ENCODE measurements around the gene NVL. TPM values are rescaled to one million over a fixed set of nuclear protein-coding genes. Genes with fewer than 3 reads are reported as not detected.

Gene NVL
- total and polyA plus RNA-seq, 5 experiments from 2014 or later: 13.6 to 48.7 (median 16.9) TPM

DNA sequence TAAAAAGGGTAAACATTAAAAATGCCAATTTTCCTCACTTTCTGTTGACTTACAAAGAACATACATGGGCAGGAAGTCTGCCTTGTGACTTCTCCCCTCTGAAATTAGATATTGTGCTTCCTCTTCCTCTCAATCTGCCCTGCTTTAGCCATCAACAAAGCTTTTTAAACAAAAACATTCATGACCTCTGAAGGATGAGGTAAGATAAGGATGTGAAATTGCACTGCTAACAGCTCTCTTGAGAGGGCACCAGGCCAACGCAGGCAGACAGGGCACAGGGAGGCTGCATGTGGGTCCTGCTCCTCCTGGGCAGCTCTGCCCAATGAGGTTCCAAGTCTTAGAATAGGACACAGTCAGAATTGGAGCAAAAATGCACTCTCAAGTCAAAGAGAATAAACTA is 84.8 kb downstream of the NVL start:
- H3K36me3 Mint-ChIP-seq: peaks cover 0 to 37% (median 15%) of the 10 kb centered on the region in 3 donors
- H3K4me3 Mint-ChIP-seq: peak overlapping the region; percentile 23 to 76 (median 61)
- no peaks in the 10 kb centered on the region for H3K27me3 Mint-ChIP-seq
- DNase-seq: peak in 7 of 10 donors; percentile 4 to 52 (median 22)
- peaks cover 6 to 31% (median 17%) of the 10 kb centered on the region in 4 donors for H3K4me1 Mint-ChIP-seq
- ATAC-seq: peak; percentile 91 to 92
- H3K27ac Mint-ChIP-seq: peak overlapping the region; percentile 46 to 98 (median 91)
- POLR2A ChIA-PET: interaction anchor here (0.7 to 3.3 kb wide), 5 partner anchors 8 to 85 kb away, joined by 3 to 19 read pairs (median 5); partner anchors contain the start of genes DEGS1 and NVL
- H3K9me3 Mint-ChIP-seq: no peaks in the 10 kb centered on the region

DNA sequence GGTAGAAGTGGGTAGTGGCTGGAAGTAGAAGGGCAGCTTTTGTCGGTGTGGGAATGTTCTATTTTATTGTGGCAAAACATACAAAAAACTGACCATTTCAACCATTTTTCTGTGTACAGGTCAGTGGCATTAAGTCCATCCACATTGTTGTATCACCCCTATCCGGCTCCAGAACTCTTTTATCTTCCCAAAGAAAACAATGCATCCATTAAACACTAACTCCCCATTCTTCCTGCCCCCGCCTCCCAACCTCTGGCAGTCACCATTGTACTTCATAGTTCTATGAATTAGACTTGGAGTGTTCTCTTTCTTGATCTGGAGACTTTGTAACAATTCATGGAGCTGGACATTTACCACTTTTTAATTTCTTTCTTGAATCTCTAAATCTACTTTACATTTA is 91.2 kb downstream of the NVL start:
- H3K27me3 Mint-ChIP-seq: no peaks in the 10 kb centered on the region
- H3K27ac Mint-ChIP-seq: peak overlapping the region in 6 of 10 donors; percentile 7 to 85 (median 34)

DNA sequence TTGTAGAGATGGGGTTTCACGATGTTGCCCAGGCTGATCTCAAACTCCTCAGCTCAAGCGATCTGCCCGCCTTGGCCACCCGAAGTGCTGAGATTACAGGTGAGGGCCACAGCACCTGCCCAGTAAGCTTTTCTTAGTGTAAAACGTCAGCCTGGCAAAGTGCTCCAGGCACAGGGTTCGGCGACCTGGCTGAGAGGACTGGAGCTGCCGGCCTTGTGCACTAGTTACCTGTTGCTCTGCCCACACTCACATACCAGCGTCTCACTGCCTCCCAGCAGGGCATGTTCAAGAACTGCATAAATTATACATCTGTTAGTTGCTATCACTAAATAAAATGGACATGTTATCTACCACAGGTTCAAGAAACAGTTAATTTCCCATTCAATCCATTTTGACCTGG is 91.8 kb downstream of the NVL start:
- POLR2A ChIA-PET: interaction anchor here (0.7 kb wide), 1 partner anchor 106 kb away, joined by 3 read pairs; no protein-coding TSS in a partner anchor
- H3K9me3 Mint-ChIP-seq: no peaks in the 10 kb centered on the region
- H3K36me3 Mint-ChIP-seq: peaks cover 0 to 64% (median 2%) of the 10 kb centered on the region in 3 donors
- H3K4me3 Mint-ChIP-seq: no peak overlapping the region
- peak overlapping the region in 4 of 10 donors; percentile 7 to 81 (median 34) for H3K27ac Mint-ChIP-seq
- no peaks in the 10 kb centered on the region for H3K27me3 Mint-ChIP-seq
- H3K4me1 Mint-ChIP-seq: peaks cover 0 to 16% (median 0%) of the 10 kb centered on the region in 4 donors
- DNase-seq: no peak
- no peak for ATAC-seq

More for the DNA sequence above, 91.2 kb downstream of the NVL start:
- Mint-ChIP-seq H3K4me1 (peaks cover 0 to 17% (median 0%) of the 10 kb centered on the region in 4 donors), H3K36me3 (peaks cover 0 to 59% (median 2%) of the 10 kb centered on the region in 3 donors), H3K4me3 (no peak overlapping the region), H3K9me3 (no peaks in the 10 kb centered on the region)
- ATAC-seq: no peak
- no peak for DNase-seq
- POLR2A ChIA-PET: no interaction called here

DNA sequence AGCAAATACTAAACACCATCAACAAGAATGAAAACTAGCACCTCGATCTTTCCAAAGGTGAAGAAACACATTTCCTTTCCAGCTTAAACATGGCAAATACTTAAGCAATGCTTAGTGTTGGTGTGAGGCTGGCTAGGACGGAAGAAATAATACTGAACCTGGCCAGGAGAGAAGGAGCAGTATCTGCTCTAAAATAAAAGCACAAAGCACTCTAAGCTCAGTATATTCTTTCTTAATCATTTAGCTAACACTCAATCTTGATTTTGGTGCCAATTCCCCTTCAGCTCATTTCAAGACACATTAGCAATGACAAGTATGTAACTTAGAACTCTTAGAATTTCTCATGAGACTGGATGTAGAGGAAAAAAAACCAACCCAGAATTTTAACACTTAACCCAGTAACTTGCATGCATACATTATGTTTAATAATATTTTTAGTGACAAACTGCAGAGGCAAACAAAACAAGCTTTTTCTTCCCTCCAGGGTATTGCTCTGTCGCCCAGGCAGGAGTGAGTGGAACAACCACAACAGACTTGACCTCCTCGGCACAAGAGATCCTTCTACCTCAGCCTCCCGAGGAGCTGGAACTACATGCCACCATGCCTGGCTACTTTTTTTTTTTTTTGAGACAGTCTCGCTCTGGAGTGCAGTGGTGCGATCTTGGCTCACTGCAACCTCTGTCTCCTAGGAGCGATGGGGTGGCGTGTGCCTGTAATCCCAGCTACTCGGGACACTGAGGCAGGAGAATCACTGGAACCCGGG is 92.7 kb downstream of the NVL start:
- POLR2A ChIA-PET: interaction anchor here (0.7 to 0.9 kb wide), 2 partner anchors 11 to 54 kb away, joined by 3 read pairs; partner anchors contain the start of gene DEGS1
- DNase-seq (no peak), ATAC-seq (no peak)
- H3K4me3 Mint-ChIP-seq: no peak overlapping the region
- H3K36me3 Mint-ChIP-seq: peaks cover 0 to 73% (median 2%) of the 10 kb centered on the region in 3 donors
- peak overlapping the region in 4 of 10 donors; percentile 7 to 43 (median 40) for H3K27ac Mint-ChIP-seq
- peaks cover 0 to 16% (median 0%) of the 10 kb centered on the region in 4 donors for H3K4me1 Mint-ChIP-seq
- no peaks in the 10 kb centered on the region for H3K9me3 Mint-ChIP-seq
- H3K27me3 Mint-ChIP-seq: no peaks in the 10 kb centered on the region

DNA sequence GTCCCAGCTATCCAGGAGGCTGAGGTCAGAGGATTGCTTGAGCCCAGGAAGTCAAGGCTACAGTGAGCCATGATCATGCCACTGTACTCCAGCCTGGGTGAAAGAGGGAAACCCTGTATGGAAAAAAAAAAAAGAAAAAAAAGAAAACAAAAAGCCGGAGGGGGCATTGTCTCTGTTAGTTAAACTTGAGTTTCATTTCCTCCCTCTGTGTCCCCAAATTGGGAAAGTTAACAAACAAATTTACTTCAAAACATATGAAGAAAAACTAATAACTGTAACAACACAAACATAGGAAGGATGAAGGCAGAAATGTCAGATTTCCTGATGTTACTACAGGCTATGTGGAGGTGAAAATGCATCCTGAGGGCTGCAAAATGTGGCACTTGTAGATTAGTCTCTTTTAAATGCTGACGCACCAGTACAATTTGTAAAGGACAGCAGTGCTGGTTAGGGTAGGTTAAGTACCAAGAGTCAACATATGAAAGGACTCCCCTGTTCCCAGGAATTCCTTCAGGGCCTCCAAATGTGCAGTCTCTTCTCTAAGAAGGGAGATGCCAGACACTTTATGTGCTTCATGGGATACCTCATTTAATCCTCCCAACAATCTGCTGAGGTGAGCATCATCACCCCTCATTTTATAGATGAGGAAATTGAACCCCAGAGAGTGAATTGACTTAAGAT is 94.0 kb downstream of the NVL start:
- H3K9me3 Mint-ChIP-seq: no peaks in the 10 kb centered on the region
- H3K27ac Mint-ChIP-seq: peak overlapping the region in 4 of 10 donors; percentile 3 to 78 (median 56)
- H3K27me3 Mint-ChIP-seq: no peaks in the 10 kb centered on the region
- H3K4me1 Mint-ChIP-seq: peaks cover 0 to 15% (median 0%) of the 10 kb centered on the region in 4 donors
- POLR2A ChIA-PET: no interaction called here
- peaks cover 3 to 74% (median 6%) of the 10 kb centered on the region in 3 donors for H3K36me3 Mint-ChIP-seq
- no peak for DNase-seq
- ATAC-seq: no peak
- H3K4me3 Mint-ChIP-seq: no peak overlapping the region

DNA sequence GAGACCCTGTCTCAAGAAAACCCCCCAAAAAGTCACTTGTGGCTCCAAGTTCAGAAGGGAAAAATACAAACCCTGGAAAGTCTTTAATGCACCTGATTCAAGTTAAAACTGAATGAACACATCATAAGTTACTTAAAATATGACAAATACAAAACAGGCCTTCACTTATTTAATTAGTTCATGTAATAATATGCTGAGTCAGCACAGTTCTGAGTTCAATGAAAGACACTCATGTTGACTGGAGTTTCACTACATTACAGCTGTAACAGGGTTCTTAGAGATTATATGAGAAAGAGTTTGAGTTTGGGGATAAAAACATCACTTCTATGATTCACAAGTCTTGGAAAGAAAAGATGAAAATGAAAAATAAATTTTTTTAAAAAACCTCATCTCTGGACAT is 96.0 kb downstream of the NVL start:
- ATAC-seq: no peak
- POLR2A ChIA-PET: no interaction called here
- H3K4me3 Mint-ChIP-seq: no peak overlapping the region
- peaks cover 0 to 15% (median 0%) of the 10 kb centered on the region in 4 donors for H3K4me1 Mint-ChIP-seq
- peak overlapping the region in 3 of 10 donors; percentile 4 to 71 (median 20) for H3K27ac Mint-ChIP-seq
- H3K9me3 Mint-ChIP-seq: no peaks in the 10 kb centered on the region
- H3K27me3 Mint-ChIP-seq: no peaks in the 10 kb centered on the region
- no peak for DNase-seq
- H3K36me3 Mint-ChIP-seq: peaks cover 3 to 87% (median 15%) of the 10 kb centered on the region in 3 donors

DNA sequence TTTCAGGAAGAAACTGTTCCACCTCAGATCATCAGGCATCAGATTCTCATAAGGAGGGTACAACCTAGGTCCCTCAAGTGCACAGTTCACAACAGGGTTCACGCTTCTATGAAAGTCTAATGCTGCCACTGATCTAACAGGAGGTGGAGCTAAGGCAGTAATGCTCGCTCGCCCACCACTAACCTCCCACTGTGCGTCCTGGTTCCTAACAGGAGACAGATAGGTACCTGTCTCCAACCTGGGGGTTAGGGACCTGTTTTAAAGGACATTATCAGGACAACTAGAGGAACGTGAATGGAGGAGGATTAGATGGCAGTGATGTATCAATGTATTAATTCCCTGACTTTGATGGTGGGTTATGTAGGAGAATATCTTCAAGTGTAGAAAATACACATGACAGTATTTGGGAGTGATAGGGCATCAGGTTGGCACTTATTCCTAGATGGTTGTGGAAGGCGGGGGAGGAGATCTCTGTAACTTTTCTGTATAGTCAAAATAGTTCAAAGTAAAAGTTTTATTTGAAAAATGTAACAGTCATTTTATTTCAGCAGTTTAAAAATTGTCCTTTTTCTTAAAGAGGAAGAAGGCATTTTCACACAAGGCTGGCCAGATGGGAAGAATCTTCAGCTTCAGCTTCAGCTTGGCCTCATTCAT is 103.0 kb downstream of the NVL start:
- Mint-ChIP-seq H3K9me3 (no peaks in the 10 kb centered on the region), H3K27me3 (no peaks in the 10 kb centered on the region), H3K4me3 (no peak overlapping the region), H3K4me1 (peaks cover 0 to 2% (median 0%) of the 10 kb centered on the region in 4 donors), H3K27ac (peak overlapping the region in 2 of 10 donors; percentile 52 to 83), H3K36me3 (peaks cover 3 to 51% (median 16%) of the 10 kb centered on the region in 3 donors)
- no peak for DNase-seq
- no peak for ATAC-seq
- POLR2A ChIA-PET: no interaction called here

DNA sequence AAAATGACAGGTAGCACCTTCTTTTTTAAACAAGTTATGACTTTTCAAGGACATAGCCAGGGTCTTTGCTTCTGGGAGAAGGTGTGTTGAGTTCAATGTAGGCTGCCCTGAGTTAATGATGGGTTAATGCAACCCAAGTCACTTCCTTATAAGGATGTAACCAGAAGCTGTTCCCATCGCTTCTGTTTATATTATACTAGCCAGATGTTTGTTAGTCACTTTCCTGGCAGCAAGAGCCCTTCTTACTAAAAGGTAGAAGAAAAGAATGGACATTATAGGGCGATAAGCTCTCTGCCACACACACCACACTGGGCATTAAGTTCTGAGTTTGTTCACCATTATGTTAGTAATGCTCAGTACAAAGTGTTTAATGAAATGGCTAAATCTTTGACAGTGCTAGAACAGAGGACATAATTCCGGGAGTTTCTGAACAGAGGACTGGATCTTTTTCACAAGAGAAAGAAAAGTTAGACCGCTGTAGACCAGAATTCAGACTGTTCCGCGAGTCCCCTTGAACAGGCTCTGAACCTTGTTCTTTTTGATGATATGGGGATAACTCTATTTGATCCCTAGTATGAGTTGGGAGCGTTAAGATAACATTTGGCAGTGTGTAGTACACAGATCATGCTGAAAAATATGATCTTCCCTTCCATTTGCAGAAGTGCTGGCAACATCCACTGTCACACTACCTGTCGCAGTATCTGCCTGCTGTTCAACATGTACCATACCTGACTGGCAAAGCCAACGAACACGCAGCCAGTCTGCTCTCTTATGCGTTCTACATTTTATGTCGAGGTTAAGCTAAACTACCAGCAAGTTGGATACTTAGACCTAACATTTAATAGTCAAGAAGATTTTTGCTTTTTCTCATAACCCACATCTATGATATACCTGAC is 105.9 kb downstream of the NVL start:
- H3K4me3 Mint-ChIP-seq: no peak overlapping the region
- ATAC-seq (no peak), DNase-seq (no peak)
- no peak overlapping the region for H3K27ac Mint-ChIP-seq
- no peaks in the 10 kb centered on the region for H3K27me3 Mint-ChIP-seq
- POLR2A ChIA-PET: no interaction called here
- H3K4me1 Mint-ChIP-seq: peaks cover 0 to 2% (median 0%) of the 10 kb centered on the region in 4 donors
- no peaks in the 10 kb centered on the region for H3K9me3 Mint-ChIP-seq
- peaks cover 0 to 26% (median 3%) of the 10 kb centered on the region in 3 donors for H3K36me3 Mint-ChIP-seq

DNA sequence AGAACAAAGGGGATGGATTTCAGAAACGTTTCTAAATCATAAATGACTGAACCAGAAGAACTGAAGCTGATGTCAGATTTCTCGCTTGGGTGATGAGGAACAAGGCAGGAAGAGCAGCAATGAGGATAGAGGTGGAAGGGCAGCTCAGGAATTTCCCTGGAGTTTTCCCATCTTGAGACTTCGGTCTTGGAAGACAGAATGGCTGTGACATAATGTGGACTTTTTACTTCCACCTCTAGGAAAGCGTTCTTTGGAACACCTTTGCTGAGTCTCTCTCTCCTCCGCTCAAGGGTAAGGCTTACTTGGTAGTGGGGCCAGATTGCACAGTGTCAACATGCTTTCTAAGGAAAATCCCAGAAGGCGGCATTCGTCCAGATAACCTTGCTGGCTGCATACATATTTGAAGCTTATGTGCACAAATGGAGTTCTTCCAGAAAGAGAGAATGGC is 110.3 kb downstream of the NVL start:
- ATAC-seq (no peak), DNase-seq (no peak)
- H3K27ac Mint-ChIP-seq: peak overlapping the region in 1 of 10 donors; percentile 2
- H3K4me1 Mint-ChIP-seq: peaks cover 0 to 2% (median under 1%) of the 10 kb centered on the region in 4 donors
- H3K27me3 Mint-ChIP-seq: no peaks in the 10 kb centered on the region
- H3K9me3 Mint-ChIP-seq: no peaks in the 10 kb centered on the region
- H3K4me3 Mint-ChIP-seq: no peak overlapping the region
- H3K36me3 Mint-ChIP-seq: no peaks in the 10 kb centered on the region
- POLR2A ChIA-PET: no interaction called here

DNA sequence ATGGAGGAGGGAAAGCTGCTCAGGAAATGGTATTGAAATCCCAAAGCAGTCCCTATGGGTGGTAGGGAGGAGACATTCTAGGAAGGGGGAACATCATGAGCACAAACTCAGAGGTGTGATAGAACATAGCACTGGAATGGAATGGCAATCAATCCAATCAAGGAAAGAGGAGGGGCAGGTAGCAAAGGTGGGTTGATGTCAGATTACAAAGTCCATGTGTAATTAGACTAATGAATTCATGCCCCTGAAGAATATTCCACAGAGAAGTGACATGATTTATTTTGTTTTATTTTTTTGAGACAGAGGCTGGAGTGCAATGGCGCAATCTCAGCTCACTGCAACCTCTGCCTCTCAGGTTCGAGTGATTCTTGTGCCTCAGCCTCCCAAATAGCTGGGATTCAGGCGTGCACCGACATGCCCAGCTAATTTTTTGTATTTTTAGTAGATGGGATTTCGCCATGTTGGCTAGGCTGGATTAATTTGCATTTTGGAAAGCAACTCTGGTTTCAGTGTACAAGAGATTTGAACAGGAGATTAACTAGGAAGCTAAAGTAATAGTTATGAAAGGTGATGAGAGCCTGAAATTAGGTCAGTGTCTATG is 110.9 kb downstream of the NVL start:
- no peaks in the 10 kb centered on the region for H3K9me3 Mint-ChIP-seq
- ATAC-seq (no peak), DNase-seq (no peak)
- H3K27ac Mint-ChIP-seq: peak overlapping the region in 1 of 10 donors; percentile 2
- H3K4me3 Mint-ChIP-seq: no peak overlapping the region
- peaks cover 0 to 2% (median 0%) of the 10 kb centered on the region in 4 donors for H3K4me1 Mint-ChIP-seq
- H3K36me3 Mint-ChIP-seq: no peaks in the 10 kb centered on the region
- H3K27me3 Mint-ChIP-seq: no peaks in the 10 kb centered on the region
- POLR2A ChIA-PET: no interaction called here

All from naive thymus-derived CD8-positive, alpha-beta T cell (primary cell).